Esophagus muscularis mucosa (tissue), 4 donors: ENCODE results near the gene SAFB. TPM values are rescaled to one million over a fixed set of nuclear protein-coding genes. Genes with fewer than 3 reads are reported as not detected.

Source experiments
- DNase-seq: peaks from one replicate; pipeline ENCODE4 v3.0.0-alpha.2; 2017; ENCODE audit errors: extremely low spot score
- H3K27ac ChIP-seq, 4 donors: fragments of 200-600 bp; sonication (generic); replicated peaks in 1 of 4; 1 replicate in 3 of 4; 2 replicates in 1 of 4; pipeline ENCODE4 v1.5.1; 2016 to 2019; ENCODE audit warnings: mild to moderate bottlenecking in 1 of 4
- H3K27me3 ChIP-seq, 4 donors: fragments of 200-600 bp; sonication (generic); one replicate each; pipeline versions ENCODE4 v1.5.1 to v1.6.0; 2016 to 2019
- H3K36me3 ChIP-seq, 4 donors: fragments of 200-600 bp; sonication (generic); one replicate each; pipeline ENCODE4 v1.5.1; 2016 to 2019
- H3K4me1 ChIP-seq, 4 donors: fragments of 200-600 bp; sonication (generic); one replicate each; pipeline ENCODE4 v1.5.1; 2016 to 2019
- H3K4me3 ChIP-seq, 4 donors: fragments of 200-600 bp; sonication (generic); 1 replicate in 2 of 4; 2 replicates in 2 of 4; pipeline ENCODE4 v1.5.1; 2016 to 2019; ENCODE audit warnings: mild to moderate bottlenecking in 4 of 4, moderate library complexity in 1 of 4
- H3K9me3 ChIP-seq, 4 donors: fragments of 200-600 bp; sonication (generic); 1 replicate in 3 of 4; 2 replicates in 1 of 4; pipeline ENCODE4 v1.5.1; 2016 to 2019
- EP300 ChIP-seq: sonication (generic); formaldehyde crosslinking; IDR thresholded peaks from one replicate; pipeline ENCODE4 v1.6.1; 2017; ENCODE audit warnings: antibody characterized with exemption
- POLR2A ChIP-seq: fragments of 450-650 bp; IDR thresholded peaks from one replicate; pipeline ENCODE4 v1.6.1; 2017; ENCODE audit warnings: antibody characterized with exemption, moderate library complexity, mild to moderate bottlenecking, low read depth
- POLR2AphosphoS5 ChIP-seq, 2 donors: sonication (generic); formaldehyde crosslinking; IDR thresholded peaks; one replicate each; pipeline ENCODE4 v1.6.1; 2017; ENCODE audit warnings: antibody characterized with exemption in 2 of 2
- WGBS: methylation state at CpG from one replicate; pipeline ENCODE4 v1.1.5; 2018; 5-methylcytosine and 5-hydroxymethylcytosine counted together
- intact Hi-C: fragments of 100-400 bp; cut with DNase I; formaldehyde crosslinking; loops from one replicate; pipeline ENCODE4 v1.15.1; 2023
- total RNA-seq, 4 donors: library from RNA; depleted of rRNA; stranded (reverse); fragments of >200 nt; gene quantifications; one replicate each; pipeline versions ENCODE4 v1.1.0 to v1.2.1, GENCODE V29; 2016
- TF ChIP-seq, protein P1 (sequence below), 3 experiments: fragments of 200-600 bp in 2 of 3; fragments of 450-650 bp in 1 of 3; sonication (generic) in 2 of 3; IDR thresholded peaks; one replicate each; pipeline ENCODE4 v1.5.1; 2017 to 2019; ENCODE audit warnings: antibody characterized with exemption in 3 of 3, mild to moderate bottlenecking in 2 of 3, moderate library complexity in 1 of 3

The SAFB gene
- total RNA-seq, 4 donors from 2014 or later = 48.4 to 96.2 (median 75.7) TPM

DNA sequence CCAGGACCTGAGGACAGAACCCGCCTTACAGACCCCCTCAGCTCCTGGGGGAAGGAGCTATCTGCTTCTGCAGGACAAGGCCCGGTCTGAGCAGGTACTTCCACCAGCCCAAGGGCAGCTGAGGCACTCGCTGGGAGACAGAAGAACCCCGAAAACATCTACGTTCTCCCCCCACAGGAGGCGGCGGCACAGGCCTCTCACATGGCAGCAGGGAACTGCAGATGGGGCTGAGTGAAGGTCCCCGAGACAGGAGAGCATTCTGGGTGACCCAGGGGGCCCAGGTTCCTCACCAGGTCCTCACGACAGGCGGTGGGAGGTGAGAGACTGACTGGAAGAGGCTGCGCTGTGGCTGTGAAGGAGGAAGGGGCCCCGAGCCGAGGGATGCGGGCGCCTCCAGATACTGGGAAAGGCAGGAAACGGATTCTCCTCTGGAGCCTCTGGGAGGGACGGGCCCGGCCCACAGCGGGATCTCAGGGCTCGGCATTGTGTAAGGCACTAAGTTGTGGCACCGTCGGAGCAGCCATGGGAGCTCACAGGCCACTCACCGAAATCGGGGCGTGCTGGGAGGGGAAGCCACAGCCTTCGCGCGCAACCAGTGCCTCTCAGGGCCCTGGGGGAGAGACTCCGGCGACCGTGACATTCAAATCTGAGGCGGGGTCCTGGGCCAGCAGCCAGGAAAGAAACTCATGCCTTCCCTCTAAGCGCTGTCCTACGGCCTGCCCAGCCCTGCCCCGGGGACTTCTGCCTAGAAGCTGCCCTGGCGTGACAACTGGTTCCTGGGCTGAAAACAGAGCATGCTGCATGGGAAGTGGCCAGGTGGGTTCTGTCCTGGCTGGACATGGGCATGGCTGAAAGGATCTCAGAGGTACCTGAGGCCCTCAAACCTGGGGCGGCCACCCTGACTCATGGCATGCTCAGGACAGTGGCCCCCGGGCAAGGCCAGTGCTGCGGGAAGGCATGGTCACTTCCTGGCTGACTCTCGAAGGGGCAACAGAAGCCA, 81.2 kb downstream of the SAFB start:
- Histone ChIP-seq H3K4me3 (no peak overlapping the region), H3K27me3 (no peaks in the 10 kb centered on the region), H3K27ac (no peak overlapping the region), H3K4me1 (no peaks in the 10 kb centered on the region), H3K9me3 (no peaks in the 10 kb centered on the region), H3K36me3 (peaks cover 50 to 93% (median 91%) of the 10 kb centered on the region in 4 donors)
- DNase-seq = no peak
- intact Hi-C loops = no loop called here
- no peak for TF ChIP-seq POLR2AphosphoS5 (IDR thresholded peaks at IDR 0.05)
- TF ChIP-seq, protein P1, sequence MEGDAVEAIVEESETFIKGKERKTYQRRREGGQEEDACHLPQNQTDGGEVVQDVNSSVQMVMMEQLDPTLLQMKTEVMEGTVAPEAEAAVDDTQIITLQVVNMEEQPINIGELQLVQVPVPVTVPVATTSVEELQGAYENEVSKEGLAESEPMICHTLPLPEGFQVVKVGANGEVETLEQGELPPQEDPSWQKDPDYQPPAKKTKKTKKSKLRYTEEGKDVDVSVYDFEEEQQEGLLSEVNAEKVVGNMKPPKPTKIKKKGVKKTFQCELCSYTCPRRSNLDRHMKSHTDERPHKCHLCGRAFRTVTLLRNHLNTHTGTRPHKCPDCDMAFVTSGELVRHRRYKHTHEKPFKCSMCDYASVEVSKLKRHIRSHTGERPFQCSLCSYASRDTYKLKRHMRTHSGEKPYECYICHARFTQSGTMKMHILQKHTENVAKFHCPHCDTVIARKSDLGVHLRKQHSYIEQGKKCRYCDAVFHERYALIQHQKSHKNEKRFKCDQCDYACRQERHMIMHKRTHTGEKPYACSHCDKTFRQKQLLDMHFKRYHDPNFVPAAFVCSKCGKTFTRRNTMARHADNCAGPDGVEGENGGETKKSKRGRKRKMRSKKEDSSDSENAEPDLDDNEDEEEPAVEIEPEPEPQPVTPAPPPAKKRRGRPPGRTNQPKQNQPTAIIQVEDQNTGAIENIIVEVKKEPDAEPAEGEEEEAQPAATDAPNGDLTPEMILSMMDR (IDR thresholded peaks at IDR 0.05) = no peak
- no peak for TF ChIP-seq EP300
- TF ChIP-seq POLR2A = no peak
- 93% methylated on average over 25 of the region's 40 CpGs for WGBS

- WGBS = 96% methylated on average over 5 of the region's 16 CpGs
- peaks cover 39 to 91% (median 89%) of the 10 kb centered on the region in 4 donors for H3K36me3 ChIP-seq
Measured at GRCh38 chr19:5705552-5705951, 82.7 kb downstream of the SAFB start.

DNA sequence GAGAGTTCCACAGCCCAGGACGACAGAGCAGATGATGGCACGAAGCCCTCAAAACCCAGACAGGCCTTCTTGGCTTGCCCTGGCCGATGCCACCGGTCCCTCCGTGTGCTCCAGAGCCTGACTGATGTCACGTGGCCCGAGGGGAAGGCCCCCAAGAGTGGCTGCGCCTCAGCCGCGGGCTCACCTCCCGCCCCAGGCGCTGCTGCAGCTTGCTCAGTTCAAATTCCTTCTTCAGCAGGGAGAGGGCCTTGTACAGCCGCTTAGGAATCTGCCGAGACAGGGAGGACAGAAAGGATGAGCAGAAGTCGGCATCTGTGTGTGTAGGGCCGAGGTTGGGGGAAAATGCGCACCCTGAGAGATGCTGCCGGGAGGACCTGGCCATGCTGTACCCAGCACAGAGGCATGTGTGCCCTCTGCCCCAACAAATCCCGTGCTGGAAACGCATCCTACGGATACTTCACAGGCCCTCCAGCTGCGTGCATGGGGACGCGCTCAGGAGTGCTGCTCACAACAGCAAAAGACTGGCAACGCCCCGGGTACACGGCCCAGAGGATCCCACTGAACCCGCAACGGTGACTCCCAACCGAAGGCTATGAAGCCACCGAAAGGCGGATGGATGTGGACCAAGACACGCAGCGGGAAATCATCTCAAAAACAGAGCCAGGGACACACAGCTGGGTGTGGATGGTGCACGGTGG, 84.1 kb downstream of the SAFB start:
- no peak overlapping the region for H3K4me3 ChIP-seq
- no peaks in the 10 kb centered on the region for H3K9me3 ChIP-seq
- TF ChIP-seq, protein P1 (IDR thresholded peaks at IDR 0.05) = no peak
- TF ChIP-seq POLR2AphosphoS5 (IDR thresholded peaks at IDR 0.05) = no peak
- TF ChIP-seq POLR2A = no peak
- TF ChIP-seq EP300 = no peak
- no peaks in the 10 kb centered on the region for H3K4me1 ChIP-seq
- 96% methylated on average over 30 of the region's 35 CpGs for WGBS
- H3K27me3 ChIP-seq = no peaks in the 10 kb centered on the region
- H3K36me3 ChIP-seq = peaks cover 49 to 94% (median 91%) of the 10 kb centered on the region in 4 donors
- no peak for DNase-seq
- intact Hi-C loops = no loop called here
- H3K27ac ChIP-seq = no peak overlapping the region

More at GRCh38 chr19:5705552-5705951, 82.7 kb downstream of the SAFB start:
- DNase-seq = no peak
- Histone ChIP-seq H3K27me3 (no peaks in the 10 kb centered on the region), H3K27ac (no peak overlapping the region), H3K4me3 (no peak overlapping the region), H3K9me3 (no peaks in the 10 kb centered on the region), H3K4me1 (no peaks in the 10 kb centered on the region)
- TF ChIP-seq POLR2AphosphoS5 (IDR thresholded peaks at IDR 0.05) = peak in 1 of 2 donors; percentile 6
- TF ChIP-seq, protein P1 (IDR thresholded peaks at IDR 0.05) = no peak
- no peak for TF ChIP-seq EP300
- no peak for TF ChIP-seq POLR2A
- intact Hi-C loops = no loop called here

GRCh38 chr19:5707576-5708575, 85.0 kb downstream of the SAFB start:
- intact Hi-C loops = no loop called here
- peaks cover 55 to 99% (median 95%) of the 10 kb centered on the region in 4 donors for H3K36me3 ChIP-seq
- no peak for DNase-seq
- H3K4me1 ChIP-seq = no peaks in the 10 kb centered on the region
- TF ChIP-seq EP300 (no peak), POLR2A (no peak)
- no peaks in the 10 kb centered on the region for H3K27me3 ChIP-seq
- no peak overlapping the region for H3K4me3 ChIP-seq
- no peaks in the 10 kb centered on the region for H3K9me3 ChIP-seq
- 88% methylated on average over 26 of the region's 37 CpGs for WGBS
- no peak overlapping the region for H3K27ac ChIP-seq
